PC-9 (cell line): Measurements from ENCODE around the gene TEDC1.

ENCODE experiments used
- EZH2 ChIP-seq: fragments of 200-600 bp; sonication (generic); IDR thresholded peaks from 2 replicates; pipeline ENCODE4 v1.8.0; 2017; ENCODE audit warnings: antibody characterized with exemption, low read depth
- TF ChIP-seq, protein P1 (sequence below): fragments of 200-600 bp; sonication (generic); conservative IDR thresholded peaks from 2 replicates; pipeline ENCODE4 v1.6.1; 2017; ENCODE audit warnings: mixed run types, antibody characterized with exemption, mild to moderate bottlenecking, moderate library complexity

DNA sequence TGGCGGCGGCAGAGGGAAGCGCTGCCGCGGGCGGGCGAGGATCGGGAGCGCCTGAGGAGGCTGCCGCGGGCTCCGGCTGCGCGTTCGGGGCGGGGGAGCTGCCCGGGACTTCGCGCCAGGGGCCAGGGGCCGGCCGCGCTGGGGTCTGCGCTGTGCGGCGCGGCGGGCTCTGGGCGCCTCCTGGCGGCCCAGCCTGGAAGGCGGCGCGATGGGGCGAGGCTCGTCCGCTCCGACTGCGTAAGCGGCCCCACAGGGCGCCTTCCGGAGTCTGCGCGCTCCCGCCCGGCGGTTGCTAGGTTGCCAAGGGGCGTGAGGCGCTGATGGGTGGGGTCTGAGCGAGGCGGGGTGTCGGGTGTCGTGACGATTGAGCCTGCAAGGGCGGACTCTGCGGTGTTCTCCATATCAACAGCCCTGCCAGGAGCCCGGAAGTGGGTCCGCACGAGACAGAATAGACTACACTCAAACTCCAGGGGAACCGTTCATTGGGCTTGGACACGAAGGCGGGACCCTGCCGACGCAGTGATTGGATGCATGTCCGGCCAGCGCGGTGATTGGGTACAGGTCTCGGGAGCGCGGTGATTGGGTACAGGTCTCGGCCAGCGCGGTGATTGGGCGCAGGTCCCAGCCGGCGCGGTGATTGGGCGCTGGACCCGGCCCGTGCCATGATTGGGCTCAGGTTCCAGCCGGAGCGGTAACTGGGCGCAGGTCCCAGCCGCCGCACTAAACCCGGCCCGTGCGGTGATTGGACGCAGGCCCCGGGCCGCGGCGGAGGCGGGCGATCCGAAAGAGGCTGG lies at the start of gene TEDC1:
- TF ChIP-seq, protein P1, sequence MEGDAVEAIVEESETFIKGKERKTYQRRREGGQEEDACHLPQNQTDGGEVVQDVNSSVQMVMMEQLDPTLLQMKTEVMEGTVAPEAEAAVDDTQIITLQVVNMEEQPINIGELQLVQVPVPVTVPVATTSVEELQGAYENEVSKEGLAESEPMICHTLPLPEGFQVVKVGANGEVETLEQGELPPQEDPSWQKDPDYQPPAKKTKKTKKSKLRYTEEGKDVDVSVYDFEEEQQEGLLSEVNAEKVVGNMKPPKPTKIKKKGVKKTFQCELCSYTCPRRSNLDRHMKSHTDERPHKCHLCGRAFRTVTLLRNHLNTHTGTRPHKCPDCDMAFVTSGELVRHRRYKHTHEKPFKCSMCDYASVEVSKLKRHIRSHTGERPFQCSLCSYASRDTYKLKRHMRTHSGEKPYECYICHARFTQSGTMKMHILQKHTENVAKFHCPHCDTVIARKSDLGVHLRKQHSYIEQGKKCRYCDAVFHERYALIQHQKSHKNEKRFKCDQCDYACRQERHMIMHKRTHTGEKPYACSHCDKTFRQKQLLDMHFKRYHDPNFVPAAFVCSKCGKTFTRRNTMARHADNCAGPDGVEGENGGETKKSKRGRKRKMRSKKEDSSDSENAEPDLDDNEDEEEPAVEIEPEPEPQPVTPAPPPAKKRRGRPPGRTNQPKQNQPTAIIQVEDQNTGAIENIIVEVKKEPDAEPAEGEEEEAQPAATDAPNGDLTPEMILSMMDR = peak; percentile 51; the same call in 1 of the 2 replicates
- TF ChIP-seq EZH2 = no peak
